Lung (tissue), 12 donors: Measurements from ENCODE around the gene NPNT. TPM values are rescaled to one million over a fixed set of nuclear protein-coding genes. Genes with fewer than 3 reads are reported as not detected.

Source experiments
- ATAC-seq: fragments of 200-7000 bp; cut with Tn5 transposase; one replicate; pipeline ENCODE4 v1.9.1; 2020; ENCODE audit warnings: moderate number of reproducible peaks; ENCODE audit not compliant: insufficient read depth, low FRiP score
- DNase-seq, 3 donors: peaks; one replicate each; pipeline ENCODE4 v3.0.0-alpha.2; 2013 to 2017
- H3K27ac ChIP-seq, 2 donors: one replicate each; pipeline ENCODE4 v1.5.1; 2013; ENCODE audit warnings: mild to moderate bottlenecking in 2 of 2, moderate library complexity in 2 of 2, control low read depth in 1 of 2, inconsistent platforms in 1 of 2, low read depth in 1 of 2, low read length in 1 of 2
- H3K27me3 ChIP-seq, 3 donors: one replicate each; pipeline ENCODE4 v1.5.1; 2013; ENCODE audit warnings: low read length in 2 of 3; ENCODE audit not compliant: control insufficient read depth in 3 of 3, insufficient read depth in 3 of 3
- H3K36me3 ChIP-seq, 4 donors: one replicate each; pipeline ENCODE4 v1.5.1; 2013; ENCODE audit warnings: low read length in 4 of 4, mild to moderate bottlenecking in 1 of 4, moderate library complexity in 1 of 4; ENCODE audit not compliant: control insufficient read depth in 4 of 4, insufficient read depth in 4 of 4
- H3K4me1 ChIP-seq, 5 donors: one replicate each; pipeline ENCODE4 v1.5.1; 2013; ENCODE audit warnings: low read length in 5 of 5, mild to moderate bottlenecking in 2 of 5, moderate library complexity in 1 of 5; ENCODE audit not compliant: control insufficient read depth in 5 of 5, insufficient read depth in 5 of 5
- H3K4me3 ChIP-seq: one replicate; pipeline ENCODE4 v1.5.1; 2013; ENCODE audit warnings: mild to moderate bottlenecking, control low read depth, moderate library complexity
- H3K9ac ChIP-seq, 2 donors: one replicate each; pipeline ENCODE4 v1.5.1; 2013; ENCODE audit warnings: low read length in 2 of 2, control low read depth in 1 of 2; ENCODE audit not compliant: insufficient read depth in 1 of 2
- H3K9me3 ChIP-seq, 4 donors: one replicate each; pipeline ENCODE4 v1.5.1; 2013; ENCODE audit warnings: low read length in 3 of 4, mild to moderate bottlenecking in 1 of 4, moderate library complexity in 1 of 4; ENCODE audit not compliant: control insufficient read depth in 4 of 4, insufficient read depth in 3 of 4
- WGBS, 2 donors: extraction: QIAGEN DNeasy Blood & Tissue Kit; methylation state at CpG; one replicate each; pipeline ENCODE4 v1.1.7; 2013; 5-methylcytosine and 5-hydroxymethylcytosine counted together
- polyA plus RNA-seq, 2 donors: library from polyadenylated mRNA; stranded (reverse); fragments of 200-250 nt; gene quantifications; one replicate each; pipeline ENCODE4 v1.2.1, GENCODE V29; 2013
- total RNA-seq, 2 donors: library from RNA; depleted of rRNA in 1 of 2; stranded (reverse); fragments of >200 nt in 1 of 2; gene quantifications; one replicate each; pipeline ENCODE4 v1.2.1, GENCODE V29; 2014 to 2021
- TF ChIP-seq, protein P1 (sequence below): IDR thresholded peaks from 2 replicates; pipeline ENCODE4 v1.5.1; 2012; ENCODE audit warnings: mild to moderate bottlenecking; ENCODE audit errors: control extremely low read depth, extremely low read depth
- donor health status: control.
- donor health status: control.
- donor health status: Bipolar disorder and iron deficiency.
- donor health status: healthy.
- donor health status: DM: yes; HTN: yes; CAD: no.

NPNT gene
- total and polyA plus RNA-seq, 4 donors, result 41.0 to 160 (median 150) TPM

DNA sequence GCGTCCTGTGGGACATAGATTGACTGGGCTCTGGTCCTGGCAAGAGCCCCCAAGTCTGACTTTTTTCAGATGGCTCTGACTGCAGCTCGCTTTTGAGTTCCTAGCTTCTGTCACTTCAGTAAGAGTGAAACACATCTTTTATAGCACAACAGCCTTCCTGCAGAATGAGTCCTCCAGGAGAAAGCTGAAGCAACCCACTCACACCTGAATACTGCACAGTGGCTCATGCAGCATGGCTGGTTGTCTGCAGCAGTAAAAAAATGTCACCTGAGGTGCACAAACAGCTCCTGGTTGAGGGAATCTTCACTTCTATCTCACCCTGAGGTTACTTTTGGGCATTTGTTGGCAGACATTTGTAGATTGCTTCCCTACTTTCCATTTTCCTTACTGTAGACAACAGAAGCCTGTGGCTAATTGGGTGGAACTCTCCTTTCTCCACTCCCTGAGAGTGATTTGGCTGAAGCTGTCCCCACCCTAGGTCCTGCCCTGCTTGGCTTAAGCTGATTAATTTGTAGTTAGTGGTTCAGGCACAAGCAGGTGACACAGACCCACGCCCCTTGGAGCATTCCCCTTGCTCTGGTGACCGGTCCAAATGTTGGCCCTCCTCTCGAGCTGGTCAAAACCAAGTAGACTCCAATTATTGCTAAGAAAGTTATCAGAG lies 99.7 kb downstream of the NPNT start:
- TF ChIP-seq, protein P1, sequence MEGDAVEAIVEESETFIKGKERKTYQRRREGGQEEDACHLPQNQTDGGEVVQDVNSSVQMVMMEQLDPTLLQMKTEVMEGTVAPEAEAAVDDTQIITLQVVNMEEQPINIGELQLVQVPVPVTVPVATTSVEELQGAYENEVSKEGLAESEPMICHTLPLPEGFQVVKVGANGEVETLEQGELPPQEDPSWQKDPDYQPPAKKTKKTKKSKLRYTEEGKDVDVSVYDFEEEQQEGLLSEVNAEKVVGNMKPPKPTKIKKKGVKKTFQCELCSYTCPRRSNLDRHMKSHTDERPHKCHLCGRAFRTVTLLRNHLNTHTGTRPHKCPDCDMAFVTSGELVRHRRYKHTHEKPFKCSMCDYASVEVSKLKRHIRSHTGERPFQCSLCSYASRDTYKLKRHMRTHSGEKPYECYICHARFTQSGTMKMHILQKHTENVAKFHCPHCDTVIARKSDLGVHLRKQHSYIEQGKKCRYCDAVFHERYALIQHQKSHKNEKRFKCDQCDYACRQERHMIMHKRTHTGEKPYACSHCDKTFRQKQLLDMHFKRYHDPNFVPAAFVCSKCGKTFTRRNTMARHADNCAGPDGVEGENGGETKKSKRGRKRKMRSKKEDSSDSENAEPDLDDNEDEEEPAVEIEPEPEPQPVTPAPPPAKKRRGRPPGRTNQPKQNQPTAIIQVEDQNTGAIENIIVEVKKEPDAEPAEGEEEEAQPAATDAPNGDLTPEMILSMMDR, result no peak
- Histone ChIP-seq H3K4me1 (peaks cover 0 to 3% (median 0%) of the 10 kb centered on the region in 5 donors), H3K36me3 (no peaks in the 10 kb centered on the region), H3K9me3 (no peaks in the 10 kb centered on the region), H3K27ac (no peak overlapping the region), H3K9ac (no peak overlapping the region), H3K27me3 (no peaks in the 10 kb centered on the region), H3K4me3 (no peak overlapping the region)
- no peak for DNase-seq
- 80 to 93% methylated on average over 5 of the region's 5 CpGs for WGBS, 2 donors
- ATAC-seq, result no peak

DNA sequence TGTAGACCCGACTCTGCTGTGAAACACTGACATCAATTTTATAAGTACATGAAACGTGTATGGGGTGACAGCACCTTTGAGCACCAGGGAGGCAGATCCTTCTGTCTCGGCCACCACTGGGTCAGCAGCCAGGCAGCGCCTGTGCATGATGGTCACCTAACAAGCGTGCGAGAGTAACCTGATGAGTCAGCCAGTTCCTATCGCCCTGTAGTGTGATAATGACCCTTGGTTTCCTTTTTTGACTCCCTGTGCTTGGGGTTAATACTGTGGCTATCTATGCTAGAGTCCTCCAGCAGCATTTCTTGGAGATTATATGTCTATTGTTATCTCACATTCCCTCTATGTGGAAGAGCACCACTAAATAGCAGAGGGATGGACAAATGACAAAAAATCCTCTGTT lies 101.6 kb downstream of the NPNT start:
- H3K4me1 ChIP-seq, result no peaks in the 10 kb centered on the region
- H3K27me3 ChIP-seq, result no peaks in the 10 kb centered on the region
- WGBS, 2 donors, result 86% methylated on average over 7 of the region's 7 CpGs
- no peaks in the 10 kb centered on the region for H3K36me3 ChIP-seq
- ATAC-seq, result no peak
- no peak overlapping the region for H3K27ac ChIP-seq
- no peak for DNase-seq
- no peaks in the 10 kb centered on the region for H3K9me3 ChIP-seq
- TF ChIP-seq, protein P1, result no peak
- no peak overlapping the region for H3K4me3 ChIP-seq
- H3K9ac ChIP-seq, result no peak overlapping the region

DNA sequence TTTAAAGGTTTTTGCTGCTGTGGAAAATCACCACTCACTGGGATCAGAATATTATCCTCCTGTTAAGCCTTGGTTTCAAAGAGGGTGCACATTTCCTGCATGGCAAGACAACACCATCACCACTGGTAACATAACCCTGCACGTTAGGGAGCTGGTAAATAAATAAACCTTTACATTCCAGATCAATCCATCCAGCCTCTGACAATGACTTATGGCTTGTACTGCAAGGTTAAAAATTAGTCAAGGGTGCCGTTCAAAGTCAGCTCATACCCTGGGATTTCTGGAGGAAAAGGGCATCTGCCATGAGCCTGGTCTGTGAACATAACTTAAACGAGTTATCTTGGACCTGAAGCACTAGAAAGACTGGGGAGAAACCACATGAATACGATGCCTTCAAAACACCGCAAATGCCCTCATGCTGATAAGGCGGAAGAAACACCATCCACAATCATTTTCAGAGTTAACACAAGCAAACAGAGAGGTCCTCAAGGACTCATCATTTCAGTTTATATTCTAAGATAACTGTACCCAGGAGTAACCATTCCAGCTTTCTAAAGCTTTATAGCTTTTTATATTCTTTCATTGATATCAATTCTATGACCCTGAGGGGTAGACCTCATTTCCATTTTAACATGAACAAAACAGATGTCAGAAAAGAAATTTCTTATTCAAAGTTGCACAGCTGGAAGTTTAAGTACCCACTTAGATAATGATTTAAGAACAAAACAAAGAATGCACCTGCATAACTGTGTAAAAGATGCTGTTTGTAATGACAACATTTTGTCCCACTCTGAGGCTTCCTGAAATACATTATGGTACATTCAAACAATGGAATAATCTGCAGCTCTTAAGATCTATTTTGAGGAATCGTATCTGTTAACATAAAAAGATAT lies 103.1 kb downstream of the NPNT start:
- H3K27ac ChIP-seq, result no peak overlapping the region
- TF ChIP-seq, protein P1, result no peak
- H3K9me3 ChIP-seq, result no peaks in the 10 kb centered on the region
- WGBS, 2 donors, result 71 to 81% methylated on average over 7 of the region's 7 CpGs
- no peaks in the 10 kb centered on the region for H3K27me3 ChIP-seq
- no peaks in the 10 kb centered on the region for H3K36me3 ChIP-seq
- no peak for DNase-seq
- no peak overlapping the region for H3K9ac ChIP-seq
- no peak overlapping the region for H3K4me3 ChIP-seq
- no peaks in the 10 kb centered on the region for H3K4me1 ChIP-seq
- ATAC-seq, result no peak
